HEK293 (cell line): Measurements from ENCODE around the gene SUSD6.

Experiments used
- CTCF ChIA-PET: fragments of 350-600 bp; formaldehyde crosslinking; extraction: SDS; loops from one replicate; lab custom pipeline; 2021; ENCODE audit warnings: antibody characterized with exemption; lab: Yijun Ruan, JAX
- POLR2A ChIA-PET: fragments of 300-600 bp; formaldehyde crosslinking; extraction: SDS; loops from one replicate; lab custom pipeline; 2020; ENCODE audit warnings: antibody characterized with exemption, inconsistent platforms; lab: Yijun Ruan, JAX
- H3K27ac ChIP-seq: fragments of 200-500 bp; sonication (Bioruptor generic); 2 replicates; pipeline ENCODE4 v1.5.1; 2014; ENCODE audit warnings: low read depth, low read length, control low read depth, inconsistent platforms; ENCODE audit errors: extremely low read depth
- H3K36me3 ChIP-seq, 2 experiments: fragments of 200-500 bp in 1 of 2; sonication (Bioruptor generic) in 1 of 2; 1 replicate in 1 of 2; 2 replicates in 1 of 2; pipeline ENCODE4 v1.5.1; 2014 to 2017; ENCODE audit warnings: inconsistent platforms in 2 of 2, low read length in 2 of 2; ENCODE audit not compliant: control insufficient read depth in 2 of 2, insufficient read depth in 1 of 2
- H3K4me1 ChIP-seq: fragments of 200-500 bp; sonication (Bioruptor generic); 2 replicates; pipeline ENCODE4 v1.5.1; 2014; ENCODE audit warnings: mild to moderate bottlenecking, low read length, inconsistent platforms; ENCODE audit not compliant: control insufficient read depth, insufficient read depth
- H3K4me3 ChIP-seq: 2 replicates; pipeline ENCODE4 v1.5.1; 2011; ENCODE audit warnings: low read depth, mild to moderate bottlenecking, control low read depth, low read length, moderate library complexity
- H3K9me3 ChIP-seq: fragments of 200-500 bp; sonication (Bioruptor generic); 2 replicates; pipeline ENCODE4 v1.5.1; 2014; ENCODE audit warnings: low read depth, low read length, inconsistent platforms; ENCODE audit not compliant: control insufficient read depth, insufficient read depth
- FEZF1 ChIP-seq: fragments of 450-650 bp; formaldehyde crosslinking; IDR thresholded peaks from 2 replicates; pipeline ENCODE4 v1.5.1; 2016; ENCODE audit warnings: missing biosample characterization, missing genetic modification characterization
- GLI4 ChIP-seq: fragments of 450-650 bp; formaldehyde crosslinking; IDR thresholded peaks from 2 replicates; pipeline ENCODE4 v1.5.1; 2016; ENCODE audit warnings: missing biosample characterization, missing genetic modification characterization
- KLF1 ChIP-seq: fragments of 450-650 bp; formaldehyde crosslinking; IDR thresholded peaks from 2 replicates; pipeline ENCODE4 v1.5.1; 2016; ENCODE audit warnings: missing biosample characterization, missing genetic modification characterization
- OSR2 ChIP-seq: fragments of 450-650 bp; formaldehyde crosslinking; IDR thresholded peaks from 2 replicates; pipeline ENCODE4 v1.5.1; 2016; ENCODE audit warnings: missing biosample characterization, missing genetic modification characterization
- SP7 ChIP-seq: fragments of 450-650 bp; formaldehyde crosslinking; IDR thresholded peaks from 2 replicates; pipeline ENCODE4 v1.5.1; 2016; ENCODE audit warnings: missing biosample characterization, missing genetic modification characterization
- WT1 ChIP-seq: fragments of 450-650 bp; formaldehyde crosslinking; IDR thresholded peaks from 2 replicates; pipeline ENCODE4 v1.5.1; 2016; ENCODE audit warnings: missing biosample characterization, missing genetic modification characterization
- ZBTB8A ChIP-seq: fragments of 450-650 bp; formaldehyde crosslinking; IDR thresholded peaks from 2 replicates; pipeline ENCODE4 v1.5.1; 2016; ENCODE audit warnings: missing biosample characterization, missing genetic modification characterization
- ZEB2 ChIP-seq: fragments of 450-650 bp; formaldehyde crosslinking; IDR thresholded peaks from 2 replicates; pipeline ENCODE4 v1.5.1; 2016; ENCODE audit warnings: missing biosample characterization, missing genetic modification characterization
- ZFP37 ChIP-seq: fragments of 450-650 bp; formaldehyde crosslinking; IDR thresholded peaks from 2 replicates; pipeline ENCODE4 v1.5.1; 2016; ENCODE audit warnings: missing biosample characterization, missing genetic modification characterization
- ZNF157 ChIP-seq: fragments of 450-650 bp; formaldehyde crosslinking; IDR thresholded peaks from 2 replicates; pipeline ENCODE4 v1.5.1; 2016; ENCODE audit warnings: missing biosample characterization, missing genetic modification characterization
- ZNF2 ChIP-seq: fragments of 450-650 bp; formaldehyde crosslinking; IDR thresholded peaks from 2 replicates; pipeline ENCODE4 v1.5.1; 2016; ENCODE audit warnings: missing biosample characterization, missing genetic modification characterization
- ZNF292 ChIP-seq: fragments of 450-650 bp; formaldehyde crosslinking; IDR thresholded peaks from 2 replicates; pipeline ENCODE4 v1.5.1; 2016; ENCODE audit warnings: low read depth, missing biosample characterization, missing genetic modification characterization, borderline replicate concordance
- ZNF391 ChIP-seq: fragments of 450-650 bp; formaldehyde crosslinking; IDR thresholded peaks from 2 replicates; pipeline ENCODE4 v1.5.1; 2016; ENCODE audit warnings: low read depth, missing biosample characterization, missing genetic modification characterization, borderline replicate concordance
- ZNF473 ChIP-seq: fragments of 450-650 bp; formaldehyde crosslinking; IDR thresholded peaks from 2 replicates; pipeline ENCODE4 v1.5.1; 2017; ENCODE audit warnings: missing biosample characterization, missing genetic modification characterization
- ZNF529 ChIP-seq: fragments of 450-650 bp; formaldehyde crosslinking; IDR thresholded peaks from 2 replicates; pipeline ENCODE4 v1.5.1; 2017; ENCODE audit warnings: missing genetic modification characterization, missing biosample characterization; ENCODE audit not compliant: insufficient replicate concordance
- ZNF549 ChIP-seq: fragments of 450-650 bp; IDR thresholded peaks from 2 replicates; pipeline ENCODE4 v1.5.1; 2018; ENCODE audit warnings: missing biosample characterization, missing genetic modification characterization, mild to moderate bottlenecking, inconsistent platforms, moderate library complexity
- ZNF670 ChIP-seq: fragments of 450-650 bp; formaldehyde crosslinking; IDR thresholded peaks from 2 replicates; pipeline ENCODE4 v1.5.1; 2016; ENCODE audit warnings: missing biosample characterization, missing genetic modification characterization, low read depth
- ZXDB ChIP-seq: fragments of 450-650 bp; formaldehyde crosslinking; IDR thresholded peaks from 2 replicates; pipeline ENCODE4 v1.5.1; 2016; ENCODE audit warnings: missing biosample characterization, missing genetic modification characterization
- TF ChIP-seq, protein P1 (sequence below): fragments of 450-650 bp; formaldehyde crosslinking; IDR thresholded peaks from 2 replicates; pipeline ENCODE4 v1.5.1; 2016; ENCODE audit warnings: missing biosample characterization, missing genetic modification characterization
- TF ChIP-seq, protein P2 (sequence below): IDR thresholded peaks from 2 replicates; pipeline ENCODE4 v1.6.1; 2011; ENCODE audit warnings: mild to moderate bottlenecking, low read depth, low read length, borderline replicate concordance
- TF ChIP-seq, protein P3 (sequence below): fragments of 450-650 bp; formaldehyde crosslinking; IDR thresholded peaks from 2 replicates; pipeline ENCODE4 v1.5.1; 2016; ENCODE audit warnings: missing biosample characterization, missing genetic modification characterization
- TF ChIP-seq, protein P4 (sequence below): fragments of 450-650 bp; formaldehyde crosslinking; IDR thresholded peaks from 2 replicates; pipeline ENCODE4 v1.5.1; 2017; ENCODE audit warnings: missing biosample characterization, missing genetic modification characterization
- TF ChIP-seq, protein P5 (sequence below): fragments of 450-650 bp; formaldehyde crosslinking; IDR thresholded peaks from 2 replicates; pipeline ENCODE4 v1.5.1; 2016; ENCODE audit warnings: missing biosample characterization, missing genetic modification characterization
- TF ChIP-seq, protein P6 (sequence below): fragments of 450-650 bp; formaldehyde crosslinking; IDR thresholded peaks from 2 replicates; pipeline ENCODE4 v1.5.1; 2016; ENCODE audit warnings: missing biosample characterization, missing genetic modification characterization

The SUSD6 gene

DNA sequence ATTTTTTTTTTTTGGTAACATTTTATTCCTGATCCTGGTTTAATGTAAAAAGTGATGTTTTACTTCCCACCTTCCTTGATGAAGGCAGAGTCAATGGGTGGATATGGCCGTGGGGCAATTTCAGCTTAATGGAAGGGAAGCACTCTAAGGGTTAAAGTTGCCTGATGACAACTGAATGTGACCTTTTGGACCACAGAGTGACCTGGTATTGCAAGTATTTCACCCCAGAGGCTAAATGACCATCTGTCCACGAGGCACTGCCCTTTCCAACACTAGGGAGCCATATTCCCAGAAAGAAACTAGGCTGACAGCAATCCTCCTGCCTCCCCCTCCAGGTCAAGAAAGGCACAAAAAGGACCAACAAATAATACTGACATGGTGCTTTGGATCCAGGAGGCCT is 41.5 kb upstream of the SUSD6 start:
- TF ChIP-seq, protein P1, sequence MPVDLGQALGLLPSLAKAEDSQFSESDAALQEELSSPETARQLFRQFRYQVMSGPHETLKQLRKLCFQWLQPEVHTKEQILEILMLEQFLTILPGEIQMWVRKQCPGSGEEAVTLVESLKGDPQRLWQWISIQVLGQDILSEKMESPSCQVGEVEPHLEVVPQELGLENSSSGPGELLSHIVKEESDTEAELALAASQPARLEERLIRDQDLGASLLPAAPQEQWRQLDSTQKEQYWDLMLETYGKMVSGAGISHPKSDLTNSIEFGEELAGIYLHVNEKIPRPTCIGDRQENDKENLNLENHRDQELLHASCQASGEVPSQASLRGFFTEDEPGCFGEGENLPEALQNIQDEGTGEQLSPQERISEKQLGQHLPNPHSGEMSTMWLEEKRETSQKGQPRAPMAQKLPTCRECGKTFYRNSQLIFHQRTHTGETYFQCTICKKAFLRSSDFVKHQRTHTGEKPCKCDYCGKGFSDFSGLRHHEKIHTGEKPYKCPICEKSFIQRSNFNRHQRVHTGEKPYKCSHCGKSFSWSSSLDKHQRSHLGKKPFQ (tag by site-specific recombination), result no peak
- TF ChIP-seq, protein P2, sequence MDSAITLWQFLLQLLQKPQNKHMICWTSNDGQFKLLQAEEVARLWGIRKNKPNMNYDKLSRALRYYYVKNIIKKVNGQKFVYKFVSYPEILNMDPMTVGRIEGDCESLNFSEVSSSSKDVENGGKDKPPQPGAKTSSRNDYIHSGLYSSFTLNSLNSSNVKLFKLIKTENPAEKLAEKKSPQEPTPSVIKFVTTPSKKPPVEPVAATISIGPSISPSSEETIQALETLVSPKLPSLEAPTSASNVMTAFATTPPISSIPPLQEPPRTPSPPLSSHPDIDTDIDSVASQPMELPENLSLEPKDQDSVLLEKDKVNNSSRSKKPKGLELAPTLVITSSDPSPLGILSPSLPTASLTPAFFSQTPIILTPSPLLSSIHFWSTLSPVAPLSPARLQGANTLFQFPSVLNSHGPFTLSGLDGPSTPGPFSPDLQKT, result no peak
- no peak for TF ChIP-seq ZNF391 (tag by site-specific recombination)
- no peak for TF ChIP-seq FEZF1 (tag by site-specific recombination)
- no peak for TF ChIP-seq KLF1
- no peak for TF ChIP-seq ZNF292 (tag by site-specific recombination)
- no peak for TF ChIP-seq ZNF157 (tag by site-specific recombination)
- TF ChIP-seq OSR2 (tag by site-specific recombination), result no peak
- TF ChIP-seq ZNF549 (tag by site-specific recombination), result no peak
- TF ChIP-seq ZNF529 (tag by site-specific recombination), result no peak
- TF ChIP-seq ZBTB8A (tag by site-specific recombination), result no peak
- no peak for TF ChIP-seq ZNF473 (tag by site-specific recombination)
- no peak for TF ChIP-seq ZEB2 (tag by site-specific recombination)
- TF ChIP-seq, protein P3, sequence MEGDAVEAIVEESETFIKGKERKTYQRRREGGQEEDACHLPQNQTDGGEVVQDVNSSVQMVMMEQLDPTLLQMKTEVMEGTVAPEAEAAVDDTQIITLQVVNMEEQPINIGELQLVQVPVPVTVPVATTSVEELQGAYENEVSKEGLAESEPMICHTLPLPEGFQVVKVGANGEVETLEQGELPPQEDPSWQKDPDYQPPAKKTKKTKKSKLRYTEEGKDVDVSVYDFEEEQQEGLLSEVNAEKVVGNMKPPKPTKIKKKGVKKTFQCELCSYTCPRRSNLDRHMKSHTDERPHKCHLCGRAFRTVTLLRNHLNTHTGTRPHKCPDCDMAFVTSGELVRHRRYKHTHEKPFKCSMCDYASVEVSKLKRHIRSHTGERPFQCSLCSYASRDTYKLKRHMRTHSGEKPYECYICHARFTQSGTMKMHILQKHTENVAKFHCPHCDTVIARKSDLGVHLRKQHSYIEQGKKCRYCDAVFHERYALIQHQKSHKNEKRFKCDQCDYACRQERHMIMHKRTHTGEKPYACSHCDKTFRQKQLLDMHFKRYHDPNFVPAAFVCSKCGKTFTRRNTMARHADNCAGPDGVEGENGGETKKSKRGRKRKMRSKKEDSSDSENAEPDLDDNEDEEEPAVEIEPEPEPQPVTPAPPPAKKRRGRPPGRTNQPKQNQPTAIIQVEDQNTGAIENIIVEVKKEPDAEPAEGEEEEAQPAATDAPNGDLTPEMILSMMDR, result no peak
- TF ChIP-seq, protein P4, sequence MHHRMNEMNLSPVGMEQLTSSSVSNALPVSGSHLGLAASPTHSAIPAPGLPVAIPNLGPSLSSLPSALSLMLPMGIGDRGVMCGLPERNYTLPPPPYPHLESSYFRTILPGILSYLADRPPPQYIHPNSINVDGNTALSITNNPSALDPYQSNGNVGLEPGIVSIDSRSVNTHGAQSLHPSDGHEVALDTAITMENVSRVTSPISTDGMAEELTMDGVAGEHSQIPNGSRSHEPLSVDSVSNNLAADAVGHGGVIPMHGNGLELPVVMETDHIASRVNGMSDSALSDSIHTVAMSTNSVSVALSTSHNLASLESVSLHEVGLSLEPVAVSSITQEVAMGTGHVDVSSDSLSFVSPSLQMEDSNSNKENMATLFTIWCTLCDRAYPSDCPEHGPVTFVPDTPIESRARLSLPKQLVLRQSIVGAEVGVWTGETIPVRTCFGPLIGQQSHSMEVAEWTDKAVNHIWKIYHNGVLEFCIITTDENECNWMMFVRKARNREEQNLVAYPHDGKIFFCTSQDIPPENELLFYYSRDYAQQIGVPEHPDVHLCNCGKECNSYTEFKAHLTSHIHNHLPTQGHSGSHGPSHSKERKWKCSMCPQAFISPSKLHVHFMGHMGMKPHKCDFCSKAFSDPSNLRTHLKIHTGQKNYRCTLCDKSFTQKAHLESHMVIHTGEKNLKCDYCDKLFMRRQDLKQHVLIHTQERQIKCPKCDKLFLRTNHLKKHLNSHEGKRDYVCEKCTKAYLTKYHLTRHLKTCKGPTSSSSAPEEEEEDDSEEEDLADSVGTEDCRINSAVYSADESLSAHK, result no peak
- ChIA-PET POLR2A (no interaction called here), CTCF (interaction anchor here (1.4 to 1.7 kb wide), 2 partner anchors 10 to 21 kb away, joined by 4 to 9 read pairs; no protein-coding TSS in a partner anchor)
- Histone ChIP-seq H3K4me3 (no peak overlapping the region), H3K27ac (no peak overlapping the region), H3K4me1 (peaks cover 3% of the 10 kb centered on the region), H3K9me3 (no peaks in the 10 kb centered on the region), H3K36me3 (no peaks in the 10 kb centered on the region)

DNA sequence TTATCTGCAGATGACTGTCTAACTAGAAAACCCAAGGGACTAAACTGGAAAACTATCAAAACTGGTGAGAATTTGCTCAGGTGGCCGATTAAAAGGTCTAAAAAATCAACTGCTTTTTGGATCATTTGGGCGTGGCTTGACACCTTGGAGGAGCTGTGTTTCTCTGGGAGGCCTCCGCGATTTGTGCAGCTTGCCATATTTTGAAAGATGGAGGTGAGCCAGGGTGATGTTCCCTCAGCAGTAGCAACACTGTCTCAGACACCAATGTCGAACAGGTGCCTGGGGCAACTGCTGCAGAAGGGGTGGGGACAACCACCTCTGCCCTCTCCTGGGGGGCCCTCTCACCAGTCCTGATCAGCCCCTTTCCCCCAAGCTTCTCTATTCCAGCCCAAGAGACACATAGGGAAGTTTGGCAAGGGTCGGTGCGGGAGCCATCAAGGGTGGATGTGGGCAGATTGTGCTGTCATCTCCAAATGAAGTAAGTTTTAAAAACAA is 40.5 kb upstream of the SUSD6 start:
- Histone ChIP-seq H3K9me3 (no peaks in the 10 kb centered on the region), H3K4me3 (no peak overlapping the region), H3K27ac (no peak overlapping the region), H3K4me1 (peaks cover 3% of the 10 kb centered on the region), H3K36me3 (no peaks in the 10 kb centered on the region)
- POLR2A ChIA-PET, result no interaction called here
- CTCF ChIA-PET, result interaction anchor here (0.6 to 1.4 kb wide), 4 partner anchors 9 to 1344 kb away, joined by 3 to 9 read pairs (median 3); no protein-coding TSS in a partner anchor
- TF ChIP-seq SP7 (tag by site-specific recombination), result no peak
- TF ChIP-seq, protein P5, sequence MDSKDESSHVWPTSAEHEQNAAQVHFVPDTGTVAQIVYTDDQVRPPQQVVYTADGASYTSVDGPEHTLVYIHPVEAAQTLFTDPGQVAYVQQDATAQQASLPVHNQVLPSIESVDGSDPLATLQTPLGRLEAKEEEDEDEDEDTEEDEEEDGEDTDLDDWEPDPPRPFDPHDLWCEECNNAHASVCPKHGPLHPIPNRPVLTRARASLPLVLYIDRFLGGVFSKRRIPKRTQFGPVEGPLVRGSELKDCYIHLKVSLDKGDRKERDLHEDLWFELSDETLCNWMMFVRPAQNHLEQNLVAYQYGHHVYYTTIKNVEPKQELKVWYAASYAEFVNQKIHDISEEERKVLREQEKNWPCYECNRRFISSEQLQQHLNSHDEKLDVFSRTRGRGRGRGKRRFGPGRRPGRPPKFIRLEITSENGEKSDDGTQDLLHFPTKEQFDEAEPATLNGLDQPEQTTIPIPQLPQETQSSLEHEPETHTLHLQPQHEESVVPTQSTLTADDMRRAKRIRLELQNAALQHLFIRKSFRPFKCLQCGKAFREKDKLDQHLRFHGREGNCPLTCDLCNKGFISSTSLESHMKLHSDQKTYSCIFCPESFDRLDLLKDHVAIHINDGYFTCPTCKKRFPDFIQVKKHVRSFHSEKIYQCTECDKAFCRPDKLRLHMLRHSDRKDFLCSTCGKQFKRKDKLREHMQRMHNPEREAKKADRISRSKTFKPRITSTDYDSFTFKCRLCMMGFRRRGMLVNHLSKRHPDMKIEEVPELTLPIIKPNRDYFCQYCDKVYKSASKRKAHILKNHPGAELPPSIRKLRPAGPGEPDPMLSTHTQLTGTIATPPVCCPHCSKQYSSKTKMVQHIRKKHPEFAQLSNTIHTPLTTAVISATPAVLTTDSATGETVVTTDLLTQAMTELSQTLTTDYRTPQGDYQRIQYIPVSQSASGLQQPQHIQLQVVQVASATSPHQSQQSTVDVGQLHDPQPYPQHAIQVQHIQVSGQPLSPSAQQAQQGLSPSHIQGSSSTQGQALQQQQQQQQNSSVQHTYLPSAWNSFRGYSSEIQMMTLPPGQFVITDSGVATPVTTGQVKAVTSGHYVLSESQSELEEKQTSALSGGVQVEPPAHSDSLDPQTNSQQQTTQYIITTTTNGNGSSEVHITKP (tag by site-specific recombination), result no peak
- TF ChIP-seq, protein P6, sequence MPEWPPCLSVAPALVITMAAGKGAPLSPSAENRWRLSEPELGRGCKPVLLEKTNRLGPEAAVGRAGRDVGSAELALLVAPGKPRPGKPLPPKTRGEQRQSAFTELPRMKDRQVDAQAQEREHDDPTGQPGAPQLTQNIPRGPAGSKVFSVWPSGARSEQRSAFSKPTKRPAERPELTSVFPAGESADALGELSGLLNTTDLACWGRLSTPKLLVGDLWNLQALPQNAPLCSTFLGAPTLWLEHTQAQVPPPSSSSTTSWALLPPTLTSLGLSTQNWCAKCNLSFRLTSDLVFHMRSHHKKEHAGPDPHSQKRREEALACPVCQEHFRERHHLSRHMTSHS (tag by site-specific recombination), result no peak
- no peak for TF ChIP-seq WT1 (tag by site-specific recombination)
- TF ChIP-seq ZNF2 (tag by site-specific recombination), result no peak
- no peak for TF ChIP-seq ZNF670
- no peak for TF ChIP-seq ZFP37 (tag by site-specific recombination)
- TF ChIP-seq GLI4 (tag by site-specific recombination), result no peak
- no peak for TF ChIP-seq ZXDB
